ENCODE results near the gene EIF3D. TPM values are rescaled to one million over a fixed set of nuclear protein-coding genes. Genes with fewer than 3 reads are reported as not detected.
A peak's percentile ranks its signal among the peaks of the same experiment; 100 is the strongest.

The EIF3D gene
- total RNA-seq, 1 donor: 393 TPM

GRCh38 chr22:36546092-36546804, 17.3 kb upstream of the EIF3D start:
- H3K4me1 ChIP-seq (ENCODE audit: insufficient read depth, low read length): peaks cover 31% of the 10 kb centered on the region
- no peaks in the 10 kb centered on the region for H4K20me1 ChIP-seq (ENCODE audit: insufficient read depth, low read length)
- peak overlapping the region; percentile 61 for H2AFZ ChIP-seq (ENCODE audit: low read length)
- no peaks in the 10 kb centered on the region for H3K79me2 ChIP-seq (ENCODE audit: insufficient read depth, low read length)
- no peak overlapping the region for H3K4me3 ChIP-seq (ENCODE audit: insufficient read depth, low read length)
- peaks cover 10% of the 10 kb centered on the region for H3K27me3 ChIP-seq (ENCODE audit: insufficient read depth, low read length)
- H3K9me3 ChIP-seq (ENCODE audit: low read depth, low read length): no peaks in the 10 kb centered on the region
- H3K27ac ChIP-seq (ENCODE audit: low read depth, low read length): no peak overlapping the region
- peak; percentile 54 for TF ChIP-seq CTCF (IDR thresholded peaks at IDR 0.05; ENCODE audit: extremely low read depth, low read depth, low read length)
- peak; percentile 65 for DNase-seq (ENCODE audit: insufficient read length, low spot score, missing footprints)
- no peaks in the 10 kb centered on the region for H3K36me3 ChIP-seq (ENCODE audit: insufficient read depth, low read length)
- H3K4me2 ChIP-seq (ENCODE audit: insufficient read depth, low read length): peak overlapping the region; percentile 21

- H3K27ac ChIP-seq (ENCODE audit: low read depth, low read length): peak overlapping the region; percentile 64
- TF ChIP-seq CTCF (IDR thresholded peaks at IDR 0.05; ENCODE audit: extremely low read depth, low read depth, low read length): no peak
Observed at GRCh38 chr22:36544107-36544620, 15.2 kb upstream of the EIF3D start.

GRCh38 chr22:36541831-36542411, 13.0 kb upstream of the EIF3D start:
- Histone ChIP-seq H2AFZ (ENCODE audit: low read length) (peak overlapping the region; percentile 81), H3K4me3 (ENCODE audit: insufficient read depth, low read length) (no peak overlapping the region), H3K27me3 (ENCODE audit: insufficient read depth, low read length) (peaks cover 3% of the 10 kb centered on the region), H4K20me1 (ENCODE audit: insufficient read depth, low read length) (no peaks in the 10 kb centered on the region), H3K4me1 (ENCODE audit: insufficient read depth, low read length) (peaks cover 27% of the 10 kb centered on the region), H3K4me2 (ENCODE audit: insufficient read depth, low read length) (peak overlapping the region; percentile 42), H3K36me3 (ENCODE audit: insufficient read depth, low read length) (no peaks in the 10 kb centered on the region), H3K27ac (ENCODE audit: low read depth, low read length) (peak overlapping the region; percentile 94), H3K79me2 (ENCODE audit: insufficient read depth, low read length) (no peaks in the 10 kb centered on the region), H3K9me3 (ENCODE audit: low read depth, low read length) (no peaks in the 10 kb centered on the region)
- DNase-seq (ENCODE audit: insufficient read length, low spot score, missing footprints): peak; percentile 86
- no peak for TF ChIP-seq CTCF (IDR thresholded peaks at IDR 0.05; ENCODE audit: extremely low read depth, low read depth, low read length)

More at GRCh38 chr22:36544107-36544620, 15.2 kb upstream of the EIF3D start:
- peak overlapping the region; percentile 23 for H3K4me2 ChIP-seq (ENCODE audit: insufficient read depth, low read length)
- peaks cover 31% of the 10 kb centered on the region for H3K4me1 ChIP-seq (ENCODE audit: insufficient read depth, low read length)
- H3K4me3 ChIP-seq (ENCODE audit: insufficient read depth, low read length): no peak overlapping the region
- H3K79me2 ChIP-seq (ENCODE audit: insufficient read depth, low read length): no peaks in the 10 kb centered on the region
- H3K36me3 ChIP-seq (ENCODE audit: insufficient read depth, low read length): no peaks in the 10 kb centered on the region
- no peak overlapping the region for H2AFZ ChIP-seq (ENCODE audit: low read length)
- DNase-seq (ENCODE audit: insufficient read length, low spot score, missing footprints): peak; percentile 89
- H4K20me1 ChIP-seq (ENCODE audit: insufficient read depth, low read length): no peaks in the 10 kb centered on the region
- no peaks in the 10 kb centered on the region for H3K27me3 ChIP-seq (ENCODE audit: insufficient read depth, low read length)
- no peaks in the 10 kb centered on the region for H3K9me3 ChIP-seq (ENCODE audit: low read depth, low read length)

All from osteoblast (primary cell).